Astrocyte of the spinal cord (primary cell): Measurements from ENCODE around the gene DDX11.
"Not testable (repeated sequence)": the region's sequence is repeated elsewhere in the genome, so short reads cannot be mapped to it uniquely, and the experiment has no call there.

Experiments used
- DNase-seq: peaks from one replicate; pipeline ENCODE4 v3.0.0; 2011; ENCODE audit warnings: low read depth, low spot score
- H3K4me3 ChIP-seq: 2 replicates; pipeline ENCODE4 v1.5.1; 2011; ENCODE audit warnings: low read depth, mild to moderate bottlenecking, low read length, moderate library complexity
- CTCF ChIP-seq: IDR thresholded peaks from 2 replicates; pipeline ENCODE4 v1.5.1; 2012; ENCODE audit warnings: low read depth, mild to moderate bottlenecking, low read length, inconsistent platforms
- in situ Hi-C: cut with HindIII; loops from 2 replicates; pipeline ENCODE4 v1.10.0; 2017; ENCODE audit warnings: low sequenced_read_pairs

The DDX11 gene

DNA sequence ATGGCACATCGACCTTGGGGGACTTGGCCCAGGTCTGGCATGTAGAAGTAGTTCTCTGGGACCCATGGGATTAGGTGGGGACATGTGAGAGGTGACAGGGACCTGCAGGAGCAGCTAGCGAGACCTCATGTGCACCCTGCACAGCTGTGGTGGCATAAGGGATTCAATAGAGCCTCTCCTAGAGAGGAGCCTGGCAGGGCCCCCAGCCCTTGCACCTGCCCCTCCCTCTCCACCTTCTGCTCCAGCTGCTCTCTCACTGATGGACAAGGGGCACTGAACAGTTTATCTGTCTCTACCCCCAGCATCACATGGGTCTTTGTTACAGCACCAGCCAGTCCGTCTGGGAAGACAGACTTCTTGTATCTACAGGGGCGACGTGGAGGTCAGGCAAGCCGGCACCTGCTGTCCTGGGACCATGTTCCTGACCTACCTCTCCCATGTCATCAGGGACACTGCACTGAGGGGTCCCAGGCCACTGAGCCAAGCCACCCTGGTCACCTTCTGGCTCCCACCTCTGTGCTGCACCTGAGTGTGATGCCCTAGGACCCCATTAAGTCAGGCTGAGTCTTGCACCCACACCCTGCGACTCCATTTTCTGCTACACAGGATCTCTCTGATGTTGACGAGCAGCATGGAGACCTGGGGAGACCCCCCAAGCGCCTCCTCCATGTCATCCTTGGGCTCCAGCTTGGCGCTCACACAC lies 32.6 kb downstream of the DDX11 start:
- no peak for TF ChIP-seq CTCF
- in situ Hi-C loops = no loop called here
- H3K4me3 ChIP-seq = no peak overlapping the region
- DNase-seq = no peak

GRCh38 chr12:31109773-31110172 lies 36.1 kb downstream of the DDX11 start:
- in situ Hi-C loops, DNase-seq, H3K4me3 ChIP-seq: not testable (repeated sequence)

- DNase-seq, H3K4me3 ChIP-seq, in situ Hi-C loops: not testable (repeated sequence)
Measured at GRCh38 chr12:31110263-31110662, 36.6 kb downstream of the DDX11 start.

DNA sequence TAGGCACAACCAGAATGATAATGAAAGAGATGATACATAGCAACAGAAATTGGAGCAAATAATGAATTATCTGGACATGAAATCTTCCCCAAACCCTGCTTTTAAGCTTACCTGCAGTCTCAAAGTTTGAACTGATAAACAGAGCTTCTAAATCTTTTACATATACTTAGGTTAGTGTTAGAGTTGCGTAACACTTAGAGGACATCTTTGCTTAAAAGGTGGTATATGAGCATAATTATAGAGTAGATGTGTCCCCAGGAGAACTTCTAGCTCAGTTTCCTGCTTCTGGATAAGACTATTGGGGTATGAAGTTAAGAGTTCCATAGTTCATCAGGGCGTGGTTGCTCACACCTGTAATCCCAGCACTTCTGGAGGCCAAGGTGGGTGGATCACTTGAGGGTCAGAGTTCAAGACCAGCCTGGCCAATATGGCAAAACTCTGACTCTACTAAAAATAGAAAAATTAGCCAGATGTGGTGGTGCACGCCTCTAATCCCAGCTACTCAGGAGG lies 41.5 kb downstream of the DDX11 start:
- in situ Hi-C loops, DNase-seq, H3K4me3 ChIP-seq: not testable (repeated sequence)

DNA sequence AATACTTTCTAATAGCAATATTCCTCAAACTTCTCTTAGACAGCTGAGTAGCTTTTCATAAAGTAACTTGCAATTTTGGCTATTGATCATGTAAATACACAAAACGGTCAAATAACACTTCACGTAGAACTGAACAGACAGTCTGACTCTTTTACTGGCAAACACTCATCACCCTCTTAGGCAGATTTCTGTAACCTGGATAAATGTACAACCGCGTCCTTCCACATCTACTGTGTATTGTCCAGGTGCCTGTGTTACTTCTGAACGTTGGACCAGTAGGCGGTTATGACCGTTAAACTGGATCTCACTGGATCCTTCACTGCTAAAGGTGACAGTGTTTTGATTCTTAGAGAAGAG lies 43.2 kb downstream of the DDX11 start:
- H3K4me3 ChIP-seq, in situ Hi-C loops, DNase-seq: not testable (repeated sequence)

GRCh38 chr12:31117203-31118011 lies 43.7 kb downstream of the DDX11 start:
- in situ Hi-C loops = no loop called here
- peak; percentile 9 for DNase-seq
- TF ChIP-seq CTCF = peak; percentile 80
- peak overlapping the region; percentile 40 for H3K4me3 ChIP-seq

DNA sequence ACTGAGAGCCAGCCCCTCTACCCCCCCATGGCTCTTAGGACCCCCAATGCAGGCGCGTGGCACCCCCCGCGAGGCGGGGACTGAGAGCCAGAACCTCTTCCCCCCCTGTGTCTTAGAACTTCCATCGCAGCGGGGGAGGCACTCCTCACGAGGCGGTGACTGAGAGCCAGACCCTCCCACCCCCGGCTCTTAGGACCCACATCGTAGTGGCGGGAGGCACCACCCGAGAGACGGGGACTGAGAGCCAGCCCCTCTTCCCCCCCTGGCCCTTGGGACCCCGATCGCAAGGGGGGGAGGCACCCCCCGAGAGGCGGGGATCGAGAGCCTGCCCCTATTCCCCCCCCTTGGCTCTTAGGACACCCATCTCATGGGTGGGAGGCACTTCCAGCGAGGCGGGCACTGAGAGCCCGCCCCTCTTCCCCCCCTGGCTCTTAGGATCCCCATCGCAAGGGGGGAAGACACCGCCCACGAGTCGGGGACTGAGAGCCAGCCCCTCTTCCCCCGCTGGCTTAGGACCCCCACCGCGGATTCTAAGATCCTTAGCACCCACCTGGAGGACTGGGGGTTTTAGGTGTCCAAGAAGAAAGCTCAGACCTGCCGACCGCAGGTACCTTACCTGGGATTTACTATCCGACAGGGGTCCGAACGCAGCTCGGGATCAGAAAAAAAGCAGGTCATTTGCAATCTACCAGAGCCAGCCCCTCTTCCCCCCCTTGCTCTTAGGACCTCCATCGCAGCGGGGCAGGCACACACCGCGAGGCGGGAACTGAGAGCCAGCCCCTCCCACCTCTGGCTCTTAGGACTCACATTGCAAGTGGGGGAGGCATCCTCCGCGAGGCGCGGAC lies 44.9 kb downstream of the DDX11 start:
- DNase-seq = no peak
- no peak for TF ChIP-seq CTCF
- H3K4me3 ChIP-seq = peak overlapping the region; percentile 21
- in situ Hi-C loops = no loop called here

GRCh38 chr12:31119192-31119802 lies 45.6 kb downstream of the DDX11 start:
- in situ Hi-C loops = no loop called here
- no peak overlapping the region for H3K4me3 ChIP-seq

More at GRCh38 chr12:31119192-31119802, 45.6 kb downstream of the DDX11 start:
- TF ChIP-seq CTCF = no peak
- DNase-seq = no peak
